Measurements from ENCODE around the gene ACAP3.

- TF ChIP-seq POLR2A (IDR thresholded peaks at IDR 0.05; ENCODE audit: low read depth, low read length) (no peak), CTCF (conservative IDR thresholded peaks at IDR 0.05; ENCODE audit: low read depth, low read length) (no peak), MAZ (IDR thresholded peaks at IDR 0.05; ENCODE audit: borderline replicate concordance, low read depth, low read length) (no peak), USF2 (IDR thresholded peaks at IDR 0.05; ENCODE audit: low read depth, low read length) (no peak), CHD1 (IDR thresholded peaks at IDR 0.05; ENCODE audit: low read depth, low read length) (no peak), MAFK (IDR thresholded peaks at IDR 0.05; ENCODE audit: low read depth, low read length) (no peak)
Observed at GRCh38 chr1:1302951-1303509, 4.7 kb downstream of the ACAP3 start.
